Endothelial cell (in vitro differentiated cells): ENCODE results near the gene EXOC6. TPM values are rescaled to one million over a fixed set of nuclear protein-coding genes. Genes with fewer than 3 reads are reported as not detected.
"Not testable (repeated sequence)": the region's sequence is repeated elsewhere in the genome, so short reads cannot be mapped to it uniquely, and the experiment has no call there.

Source experiments
- DNase-seq: peaks from one replicate; pipeline ENCODE4 v3.0.0; 2021; ENCODE audit warnings: low spot score
- H3K27ac Mint-ChIP-seq: one replicate; pipeline ENCODE4 v1.8.0; 2021; ENCODE audit warnings: mixed read lengths, inconsistent platforms; ENCODE audit not compliant: unreplicated experiment
- H3K27me3 Mint-ChIP-seq: one replicate; pipeline ENCODE4 v1.8.0; 2021; ENCODE audit warnings: mild to moderate bottlenecking, moderate library complexity, mixed read lengths, inconsistent platforms; ENCODE audit not compliant: unreplicated experiment
- H3K36me3 Mint-ChIP-seq: one replicate; pipeline ENCODE4 v1.8.0; 2021; ENCODE audit warnings: mild to moderate bottlenecking, low read depth, mixed read lengths, inconsistent platforms; ENCODE audit not compliant: unreplicated experiment
- H3K4me1 Mint-ChIP-seq: one replicate; pipeline ENCODE4 v1.8.0; 2021; ENCODE audit warnings: mild to moderate bottlenecking, mixed read lengths, inconsistent platforms; ENCODE audit not compliant: unreplicated experiment
- H3K4me3 Mint-ChIP-seq: one replicate; pipeline ENCODE4 v1.8.0; 2021; ENCODE audit warnings: mild to moderate bottlenecking, mixed read lengths, inconsistent platforms; ENCODE audit not compliant: unreplicated experiment
- H3K9me3 Mint-ChIP-seq: one replicate; pipeline ENCODE4 v1.8.0; 2021; ENCODE audit warnings: mixed read lengths, inconsistent platforms; ENCODE audit not compliant: unreplicated experiment
- total RNA-seq: library from RNA; stranded (reverse); fragmentation: NEBNext Ultra II Directional; extraction: Animal tissue kit (Norgen Biotek cat#: 25700); gene quantifications from one replicate; pipeline ENCODE4 v1.2.1, GENCODE V29; 2021; ENCODE audit not compliant: unreplicated experiment
- TF ChIP-seq, protein P1 (sequence below): fragments of 200-600 bp; sonication (generic); IDR thresholded peaks from one replicate; pipeline ENCODE4 v1.5.0; 2021; ENCODE audit warnings: antibody characterized with exemption; ENCODE audit not compliant: unreplicated experiment

The EXOC6 gene
- total RNA-seq, 1 donor from 2014 or later = 28.5 TPM

DNA sequence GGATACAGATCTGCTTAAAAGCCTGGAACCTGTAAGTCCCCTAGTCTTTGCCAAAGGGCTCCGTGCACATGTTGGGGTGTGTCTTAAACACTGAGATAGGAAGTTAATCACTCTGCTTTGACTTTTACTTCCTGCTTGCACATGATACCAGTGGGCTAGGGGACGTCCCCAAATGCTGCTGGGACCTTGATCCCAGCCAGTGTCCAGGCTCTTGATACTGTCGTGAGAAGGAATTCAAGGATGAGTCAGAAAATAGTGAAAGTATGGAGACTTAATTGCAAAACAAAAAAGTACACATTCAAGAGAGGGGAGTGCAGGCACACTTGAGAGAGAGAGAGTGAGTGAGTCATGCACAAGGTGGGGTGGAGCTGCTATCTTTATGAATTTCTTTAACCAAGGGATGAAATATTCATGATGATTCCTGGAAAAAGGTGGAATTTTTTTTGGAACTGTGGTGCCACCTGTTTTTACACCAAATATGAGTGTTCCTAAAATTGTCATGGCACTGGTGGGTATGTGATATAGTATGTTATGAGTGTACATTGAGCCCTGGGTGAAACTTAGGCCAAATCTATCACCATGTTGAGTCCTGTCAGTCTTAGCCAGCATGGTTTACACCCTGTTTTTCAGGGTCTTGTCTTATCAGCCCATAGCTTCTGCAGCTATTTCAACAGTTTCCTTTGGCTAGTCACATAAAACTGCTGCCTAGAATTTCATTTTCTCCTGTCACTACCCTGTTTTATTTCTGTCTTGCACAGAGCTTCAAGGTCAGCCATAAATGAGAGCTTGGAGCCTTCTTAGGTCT, 123.9 kb downstream of the EXOC6 start:
- H3K4me1 Mint-ChIP-seq = no peaks in the 10 kb centered on the region
- no peak for DNase-seq
- TF ChIP-seq, protein P1, sequence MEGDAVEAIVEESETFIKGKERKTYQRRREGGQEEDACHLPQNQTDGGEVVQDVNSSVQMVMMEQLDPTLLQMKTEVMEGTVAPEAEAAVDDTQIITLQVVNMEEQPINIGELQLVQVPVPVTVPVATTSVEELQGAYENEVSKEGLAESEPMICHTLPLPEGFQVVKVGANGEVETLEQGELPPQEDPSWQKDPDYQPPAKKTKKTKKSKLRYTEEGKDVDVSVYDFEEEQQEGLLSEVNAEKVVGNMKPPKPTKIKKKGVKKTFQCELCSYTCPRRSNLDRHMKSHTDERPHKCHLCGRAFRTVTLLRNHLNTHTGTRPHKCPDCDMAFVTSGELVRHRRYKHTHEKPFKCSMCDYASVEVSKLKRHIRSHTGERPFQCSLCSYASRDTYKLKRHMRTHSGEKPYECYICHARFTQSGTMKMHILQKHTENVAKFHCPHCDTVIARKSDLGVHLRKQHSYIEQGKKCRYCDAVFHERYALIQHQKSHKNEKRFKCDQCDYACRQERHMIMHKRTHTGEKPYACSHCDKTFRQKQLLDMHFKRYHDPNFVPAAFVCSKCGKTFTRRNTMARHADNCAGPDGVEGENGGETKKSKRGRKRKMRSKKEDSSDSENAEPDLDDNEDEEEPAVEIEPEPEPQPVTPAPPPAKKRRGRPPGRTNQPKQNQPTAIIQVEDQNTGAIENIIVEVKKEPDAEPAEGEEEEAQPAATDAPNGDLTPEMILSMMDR = no peak
- no peak overlapping the region for H3K4me3 Mint-ChIP-seq
- H3K27ac Mint-ChIP-seq = no peak overlapping the region
- no peaks in the 10 kb centered on the region for H3K27me3 Mint-ChIP-seq
- H3K36me3 Mint-ChIP-seq = peaks cover 37% of the 10 kb centered on the region
- no peaks in the 10 kb centered on the region for H3K9me3 Mint-ChIP-seq

DNA sequence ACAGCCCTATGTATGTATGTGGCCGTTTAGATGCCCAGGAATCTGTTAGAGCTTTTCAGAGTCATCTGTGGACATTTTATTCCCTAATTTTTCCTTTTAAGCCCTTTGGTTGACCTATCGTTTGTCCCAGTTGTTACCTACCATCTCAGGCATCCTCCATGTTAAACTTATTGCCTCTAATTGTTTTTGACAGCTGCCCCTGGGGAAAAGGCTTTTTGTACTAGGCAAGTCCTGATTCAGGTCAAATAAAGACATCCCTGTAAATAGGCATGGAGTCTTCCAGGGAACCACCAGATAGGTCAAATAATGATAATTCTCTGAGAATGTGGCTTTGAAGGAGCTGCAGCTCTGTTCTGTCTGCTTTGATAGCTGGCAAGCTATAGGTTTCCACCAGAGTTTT, 124.6 kb downstream of the EXOC6 start:
- H3K36me3 Mint-ChIP-seq = peaks cover 37% of the 10 kb centered on the region
- no peaks in the 10 kb centered on the region for H3K9me3 Mint-ChIP-seq
- TF ChIP-seq, protein P1 = no peak
- H3K4me3 Mint-ChIP-seq = peak overlapping the region; percentile 1
- H3K4me1 Mint-ChIP-seq = no peaks in the 10 kb centered on the region
- H3K27me3 Mint-ChIP-seq = no peaks in the 10 kb centered on the region
- H3K27ac Mint-ChIP-seq = no peak overlapping the region
- no peak for DNase-seq

- H3K27me3 Mint-ChIP-seq, DNase-seq, H3K4me1 Mint-ChIP-seq, H3K27ac Mint-ChIP-seq, H3K9me3 Mint-ChIP-seq: not testable (repeated sequence)
- peaks cover 26% of the 10 kb centered on the region for H3K36me3 Mint-ChIP-seq
- peak overlapping the region; percentile 65 for H3K4me3 Mint-ChIP-seq
Observed at GRCh38 chr10:92976278-92976677, 128.0 kb downstream of the EXOC6 start.

- DNase-seq = no peak
Observed at GRCh38 chr10:92989250-92989649, 140.9 kb downstream of the EXOC6 start.

GRCh38 chr10:92990615-92991014, 142.3 kb downstream of the EXOC6 start:
- Mint-ChIP-seq H3K4me3 (no peak overlapping the region), H3K36me3 (no peaks in the 10 kb centered on the region), H3K27me3 (no peaks in the 10 kb centered on the region), H3K9me3 (no peaks in the 10 kb centered on the region), H3K27ac (no peak overlapping the region), H3K4me1 (no peaks in the 10 kb centered on the region)
- no peak for DNase-seq
- TF ChIP-seq, protein P1 = no peak

More at GRCh38 chr10:92989250-92989649, 140.9 kb downstream of the EXOC6 start:
- Mint-ChIP-seq H3K27me3 (no peaks in the 10 kb centered on the region), H3K36me3 (no peaks in the 10 kb centered on the region), H3K9me3 (no peaks in the 10 kb centered on the region), H3K4me1 (no peaks in the 10 kb centered on the region), H3K4me3 (no peak overlapping the region), H3K27ac (no peak overlapping the region)
- TF ChIP-seq, protein P1 = no peak
